ENCODE data around the gene SRSF4.

The SRSF4 gene

DNA sequence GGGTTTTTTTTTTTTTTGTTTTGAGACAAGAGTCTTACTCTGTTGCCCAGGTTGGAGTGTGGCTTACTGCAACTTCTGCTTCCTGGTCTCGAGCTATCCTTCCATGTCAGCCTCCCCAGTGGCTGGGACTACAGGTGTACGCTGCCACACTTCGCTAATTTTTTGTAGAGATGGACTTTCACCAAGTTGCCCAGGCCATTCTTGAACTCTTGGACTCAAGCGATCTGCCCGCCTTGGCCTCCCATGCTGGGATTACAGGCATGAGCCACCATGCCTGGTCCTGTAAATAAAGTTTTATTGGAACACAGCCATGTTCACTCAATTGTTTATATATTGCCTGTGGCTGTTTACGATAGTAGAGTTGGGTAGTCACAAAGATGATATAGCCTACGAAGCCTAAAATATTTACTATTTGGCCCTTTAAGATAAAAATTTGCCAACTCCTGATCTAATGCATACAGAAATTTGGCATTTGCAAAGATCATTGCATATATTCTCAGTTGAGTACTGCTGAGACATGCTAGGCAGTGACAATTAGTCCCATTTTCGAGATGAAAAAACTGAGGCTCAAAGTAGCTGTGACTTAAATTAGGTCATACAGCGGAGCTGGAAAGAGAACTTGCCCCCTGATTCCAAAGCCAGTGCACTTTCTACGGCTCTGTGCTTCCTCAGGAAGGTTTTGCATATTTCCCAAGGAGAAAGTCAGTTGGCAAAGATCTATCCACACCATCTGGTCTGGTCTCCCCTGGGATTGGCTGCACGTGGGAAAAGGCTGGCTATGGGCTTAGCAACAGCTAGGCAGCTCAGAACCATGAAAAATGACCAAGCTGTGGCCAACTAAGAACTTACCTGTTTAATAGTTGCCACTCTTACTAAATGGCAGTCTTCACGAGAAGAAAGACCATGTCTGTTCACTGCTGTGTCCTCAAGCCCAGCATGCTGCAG is 29.7 kb upstream of the SRSF4 start:
- TF ChIP-seq, protein P1, sequence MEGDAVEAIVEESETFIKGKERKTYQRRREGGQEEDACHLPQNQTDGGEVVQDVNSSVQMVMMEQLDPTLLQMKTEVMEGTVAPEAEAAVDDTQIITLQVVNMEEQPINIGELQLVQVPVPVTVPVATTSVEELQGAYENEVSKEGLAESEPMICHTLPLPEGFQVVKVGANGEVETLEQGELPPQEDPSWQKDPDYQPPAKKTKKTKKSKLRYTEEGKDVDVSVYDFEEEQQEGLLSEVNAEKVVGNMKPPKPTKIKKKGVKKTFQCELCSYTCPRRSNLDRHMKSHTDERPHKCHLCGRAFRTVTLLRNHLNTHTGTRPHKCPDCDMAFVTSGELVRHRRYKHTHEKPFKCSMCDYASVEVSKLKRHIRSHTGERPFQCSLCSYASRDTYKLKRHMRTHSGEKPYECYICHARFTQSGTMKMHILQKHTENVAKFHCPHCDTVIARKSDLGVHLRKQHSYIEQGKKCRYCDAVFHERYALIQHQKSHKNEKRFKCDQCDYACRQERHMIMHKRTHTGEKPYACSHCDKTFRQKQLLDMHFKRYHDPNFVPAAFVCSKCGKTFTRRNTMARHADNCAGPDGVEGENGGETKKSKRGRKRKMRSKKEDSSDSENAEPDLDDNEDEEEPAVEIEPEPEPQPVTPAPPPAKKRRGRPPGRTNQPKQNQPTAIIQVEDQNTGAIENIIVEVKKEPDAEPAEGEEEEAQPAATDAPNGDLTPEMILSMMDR (IDR thresholded peaks at IDR 0.05) = no peak
- Histone ChIP-seq H3K4me3 (no peak overlapping the region), H3K27ac (no peak overlapping the region)
- no peak for DNase-seq (ENCODE audit: low spot score)

DNA sequence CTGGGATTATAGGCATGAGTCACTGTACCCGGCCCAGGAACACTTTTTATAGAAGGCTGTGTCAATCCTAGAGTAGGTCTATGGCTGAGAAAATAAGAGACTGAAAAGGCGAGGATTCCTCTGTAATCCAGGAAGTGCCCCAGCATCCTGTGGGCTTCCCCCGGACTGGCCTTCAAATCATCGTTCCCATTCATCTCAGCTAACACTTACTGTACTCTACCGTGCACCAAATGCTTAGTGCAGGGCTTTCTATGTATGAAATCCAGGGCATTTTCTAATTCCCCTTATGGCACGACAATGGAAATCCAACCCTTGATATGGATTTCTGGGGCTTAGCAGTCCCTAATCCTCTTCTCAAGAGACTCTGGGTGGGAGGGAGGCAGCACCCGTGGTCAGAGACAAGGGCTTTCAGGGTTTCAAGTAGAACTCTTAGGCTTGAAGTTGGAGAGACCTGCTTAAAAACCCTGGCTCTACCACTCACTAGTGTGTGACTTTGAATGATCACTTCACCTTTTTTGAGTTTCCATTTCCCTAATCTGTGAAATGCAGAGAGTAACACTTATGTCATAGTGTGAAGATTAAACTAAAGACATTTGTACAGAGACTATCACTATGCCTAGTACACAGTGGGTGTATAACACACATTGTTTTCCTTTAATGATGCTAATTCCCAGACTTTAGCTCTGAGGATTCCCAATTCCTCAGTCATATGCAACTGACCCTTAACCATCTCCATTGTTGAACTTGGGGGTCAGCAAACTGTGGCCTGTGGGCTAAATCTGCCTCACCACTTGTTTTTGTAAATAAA is 28.8 kb upstream of the SRSF4 start:
- Histone ChIP-seq H3K27ac (no peak overlapping the region), H3K4me3 (no peak overlapping the region)
- TF ChIP-seq, protein P1 (IDR thresholded peaks at IDR 0.05) = no peak
- DNase-seq (ENCODE audit: low spot score) = no peak

DNA sequence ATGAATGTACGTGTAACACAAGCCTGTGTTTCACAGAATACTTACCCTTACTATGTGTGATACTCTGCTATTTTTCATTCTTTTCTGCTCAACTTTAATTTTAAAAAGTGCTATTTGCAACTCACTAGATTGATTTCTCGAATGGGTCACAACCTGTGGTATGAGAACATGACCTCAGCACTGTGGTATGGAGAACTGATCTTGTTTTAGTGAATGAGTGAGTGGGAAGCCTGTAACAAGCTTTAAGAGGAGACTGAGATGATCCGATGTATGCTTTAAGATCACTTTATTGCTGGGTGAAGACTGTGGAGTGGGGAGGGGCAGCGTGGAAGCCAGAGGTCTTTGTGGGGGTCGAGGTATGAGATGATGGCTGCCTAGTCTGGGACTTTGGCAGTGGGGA is 27.5 kb upstream of the SRSF4 start:
- TF ChIP-seq, protein P1 (IDR thresholded peaks at IDR 0.05) = no peak
- DNase-seq (ENCODE audit: low spot score) = no peak
- Histone ChIP-seq H3K4me3 (no peak overlapping the region), H3K27ac (no peak overlapping the region)

DNA sequence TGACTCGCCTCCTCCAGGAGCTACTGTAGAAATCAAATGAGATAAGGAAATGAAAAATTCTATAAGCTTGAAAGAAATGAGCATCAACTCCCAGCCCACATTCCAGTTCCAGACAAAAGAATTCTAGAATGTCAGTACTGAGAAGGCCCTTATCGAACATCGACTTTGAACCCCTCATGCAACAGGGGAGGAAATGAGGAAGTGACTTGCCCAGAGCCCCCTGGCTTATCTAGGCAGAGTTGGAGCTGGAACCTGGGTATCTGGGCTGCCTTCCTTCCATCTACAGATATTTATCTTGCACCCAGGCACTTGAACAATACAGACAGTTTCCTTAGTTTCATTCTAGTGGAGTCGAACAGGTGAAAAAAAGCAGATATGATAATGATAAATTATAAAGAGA is 26.7 kb upstream of the SRSF4 start:
- no peak overlapping the region for H3K4me3 ChIP-seq

DNA sequence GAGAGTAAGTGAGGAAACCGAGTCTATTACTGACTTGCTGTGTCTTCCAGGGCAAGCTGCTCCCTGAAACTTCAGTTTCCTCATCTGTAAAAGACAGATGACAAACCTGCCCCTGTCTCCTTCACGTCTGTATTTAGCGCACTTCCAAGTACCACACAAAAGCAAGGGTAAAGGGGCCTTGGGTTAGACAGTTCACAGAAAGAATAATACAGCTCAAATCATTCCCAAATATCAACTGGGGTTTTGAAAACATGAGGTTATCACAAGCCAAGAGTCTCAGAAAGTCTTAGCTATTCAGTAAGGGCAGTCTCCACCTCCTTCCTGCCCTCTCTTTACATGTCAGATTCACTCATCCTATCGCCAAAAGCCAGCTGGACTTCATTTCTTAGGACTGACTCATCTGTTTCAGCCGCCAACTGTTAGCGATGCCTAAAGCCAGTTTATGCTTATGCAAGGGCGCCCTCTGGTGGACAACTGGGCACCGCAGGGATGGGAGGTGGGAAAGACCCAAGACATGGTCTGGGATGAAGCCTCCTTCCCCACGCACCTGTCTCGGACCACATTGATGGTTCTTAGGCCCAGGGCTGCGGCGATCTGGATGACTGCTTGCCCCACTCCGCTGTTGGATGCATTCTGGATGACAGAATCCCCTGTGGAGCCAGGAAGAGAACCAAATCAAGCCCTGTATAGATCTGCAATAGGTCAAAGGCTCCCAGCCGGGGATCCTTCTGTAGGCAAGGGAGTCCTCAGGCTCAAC is 21.1 kb upstream of the SRSF4 start:
- DNase-seq (ENCODE audit: low spot score) = peak; percentile 93
- TF ChIP-seq, protein P1 (IDR thresholded peaks at IDR 0.05) = peak; percentile 87
- H3K27ac ChIP-seq = peak overlapping the region; percentile 34 to 86
- no peak overlapping the region for H3K4me3 ChIP-seq

More for the DNA sequence above, 26.7 kb upstream of the SRSF4 start:
- DNase-seq (ENCODE audit: low spot score) = no peak
- TF ChIP-seq, protein P1 (IDR thresholded peaks at IDR 0.05) = no peak
- H3K27ac ChIP-seq = no peak overlapping the region

DNA sequence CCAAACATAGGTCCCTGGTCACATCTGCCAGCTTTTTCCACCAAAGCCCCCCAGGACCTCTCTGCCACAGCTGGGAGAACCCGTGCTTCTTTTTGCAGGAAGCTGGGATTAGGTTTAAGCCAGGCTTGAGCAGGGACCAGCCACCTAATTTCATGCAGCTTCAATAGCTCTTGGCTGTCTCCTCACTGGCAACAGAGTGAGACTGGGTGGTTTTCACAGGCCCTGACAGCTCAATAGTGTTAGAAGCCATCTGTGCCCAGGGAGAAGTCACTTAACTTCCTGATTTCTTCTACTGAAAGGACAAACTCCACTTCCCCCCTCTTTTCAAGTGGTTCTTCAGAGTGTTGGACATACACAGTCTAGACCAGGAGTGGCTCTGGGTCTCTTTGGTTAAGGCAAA is 20.4 kb upstream of the SRSF4 start:
- H3K4me3 ChIP-seq = no peak overlapping the region
- no peak for DNase-seq (ENCODE audit: low spot score)
- TF ChIP-seq, protein P1 (IDR thresholded peaks at IDR 0.05) = no peak
- H3K27ac ChIP-seq = peak overlapping the region; percentile 34 to 86
